Measurements from ENCODE around the gene ANKRD23.

Gene ANKRD23

DNA sequence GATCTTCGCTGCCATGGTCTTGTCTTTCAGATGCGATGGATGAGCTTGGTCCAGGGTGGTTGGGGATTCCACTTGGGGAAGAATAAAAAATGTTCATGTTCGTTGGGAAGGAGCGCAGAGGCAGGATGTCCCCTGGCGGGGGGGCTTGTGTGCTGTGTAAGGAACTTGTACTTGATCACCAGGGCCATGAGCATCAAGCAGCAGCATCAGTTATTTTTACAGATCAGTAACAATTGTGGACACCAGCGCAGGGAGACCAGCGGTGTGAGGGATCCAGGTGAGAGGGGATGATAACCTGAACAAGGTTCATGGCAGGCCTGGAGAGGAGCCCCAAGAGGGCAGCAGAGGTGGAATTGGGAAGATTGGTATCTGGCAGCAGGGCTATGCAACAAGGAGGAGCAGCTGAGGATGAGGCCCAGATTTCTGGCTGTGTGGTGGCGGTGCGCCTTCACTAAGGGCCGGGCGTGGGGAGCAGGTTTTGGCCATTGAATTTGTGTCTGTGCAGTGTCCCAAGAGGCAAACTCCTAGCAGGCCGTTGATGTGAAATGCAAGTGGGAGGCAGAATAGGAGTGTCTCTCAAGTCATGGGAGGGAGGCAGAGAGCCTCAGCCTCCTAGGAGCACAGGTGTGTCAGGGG lies 23.8 kb downstream of the ANKRD23 start:
- TF ChIP-seq CTCF (IDR thresholded peaks at IDR 0.05; ENCODE audit: control insufficient read depth, extremely low read depth, insufficient read depth) = no peak
- H3K4me3 ChIP-seq (ENCODE audit: low read depth, low read length) = no peak overlapping the region
- no peak for DNase-seq (ENCODE audit: low read depth)

DNA sequence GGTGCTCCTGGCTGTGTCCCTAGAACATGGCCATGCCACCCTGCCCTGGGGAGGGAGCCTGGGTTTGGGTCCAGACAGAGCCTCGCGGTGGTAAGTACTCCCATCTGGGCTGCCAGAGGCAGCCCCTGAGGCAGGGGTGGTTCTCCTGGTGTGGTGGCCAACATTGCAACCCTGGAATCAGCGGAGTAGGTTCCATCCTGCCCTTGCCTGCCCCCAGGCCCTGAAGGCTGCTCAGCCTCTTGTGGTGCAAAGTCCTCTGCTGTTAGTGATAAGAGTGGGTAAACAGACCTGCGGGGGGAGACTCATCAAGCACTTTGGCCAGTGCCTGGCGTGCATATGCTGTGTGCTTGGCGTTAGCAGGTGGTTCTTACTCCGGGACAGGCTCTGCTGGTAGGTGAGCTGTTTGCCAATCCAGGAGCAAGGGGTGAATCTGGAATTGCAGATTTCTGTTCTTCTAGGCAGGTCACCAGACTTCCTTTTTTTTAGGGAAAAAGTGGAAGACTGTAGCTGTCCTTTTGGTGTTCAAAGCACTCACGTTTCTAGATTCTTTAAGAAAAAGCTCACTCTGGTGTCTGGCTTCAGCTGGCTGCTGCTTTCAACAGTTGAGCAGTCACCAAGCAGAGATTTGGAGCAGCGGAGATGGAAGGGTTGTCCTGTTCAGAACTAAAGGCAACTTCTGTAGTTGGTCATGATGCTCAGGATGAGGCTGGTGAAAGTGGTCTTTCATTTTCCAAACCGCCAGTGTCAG lies 24.5 kb downstream of the ANKRD23 start:
- H3K4me3 ChIP-seq (ENCODE audit: low read depth, low read length) = no peak overlapping the region
- TF ChIP-seq CTCF (IDR thresholded peaks at IDR 0.05; ENCODE audit: control insufficient read depth, extremely low read depth, insufficient read depth) = no peak
- DNase-seq (ENCODE audit: low read depth) = no peak

DNA sequence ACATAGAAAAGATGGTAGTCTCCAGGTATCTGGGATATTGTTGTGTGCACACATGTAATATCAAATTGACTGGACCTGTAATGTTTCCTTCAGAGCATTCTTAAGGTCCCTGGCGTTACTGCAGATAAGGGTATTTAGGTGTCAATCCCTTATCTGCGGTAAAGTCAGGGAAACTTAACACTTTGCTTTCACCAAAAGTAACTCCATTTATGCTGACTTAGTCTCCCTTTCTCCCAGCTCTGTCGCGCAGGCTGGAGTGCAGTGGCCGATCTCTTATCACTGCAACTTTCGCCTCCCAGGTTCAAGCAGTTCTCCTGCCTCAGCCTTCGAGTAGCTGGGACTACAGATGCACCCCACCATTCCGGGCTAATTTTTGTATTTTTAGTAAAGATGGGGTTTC lies 25.9 kb downstream of the ANKRD23 start:
- peak overlapping the region; percentile 63 for H3K4me3 ChIP-seq (ENCODE audit: low read depth, low read length)
- no peak for DNase-seq (ENCODE audit: low read depth)
- TF ChIP-seq CTCF (IDR thresholded peaks at IDR 0.05; ENCODE audit: control insufficient read depth, extremely low read depth, insufficient read depth) = no peak

GRCh38 chr2:96816836-96817702 lies 26.8 kb downstream of the ANKRD23 start:
- H3K4me3 ChIP-seq (ENCODE audit: low read depth, low read length) = peak overlapping the region; percentile 63
- TF ChIP-seq CTCF (IDR thresholded peaks at IDR 0.05; ENCODE audit: control insufficient read depth, extremely low read depth, insufficient read depth) = no peak
- DNase-seq (ENCODE audit: low read depth) = no peak

DNA sequence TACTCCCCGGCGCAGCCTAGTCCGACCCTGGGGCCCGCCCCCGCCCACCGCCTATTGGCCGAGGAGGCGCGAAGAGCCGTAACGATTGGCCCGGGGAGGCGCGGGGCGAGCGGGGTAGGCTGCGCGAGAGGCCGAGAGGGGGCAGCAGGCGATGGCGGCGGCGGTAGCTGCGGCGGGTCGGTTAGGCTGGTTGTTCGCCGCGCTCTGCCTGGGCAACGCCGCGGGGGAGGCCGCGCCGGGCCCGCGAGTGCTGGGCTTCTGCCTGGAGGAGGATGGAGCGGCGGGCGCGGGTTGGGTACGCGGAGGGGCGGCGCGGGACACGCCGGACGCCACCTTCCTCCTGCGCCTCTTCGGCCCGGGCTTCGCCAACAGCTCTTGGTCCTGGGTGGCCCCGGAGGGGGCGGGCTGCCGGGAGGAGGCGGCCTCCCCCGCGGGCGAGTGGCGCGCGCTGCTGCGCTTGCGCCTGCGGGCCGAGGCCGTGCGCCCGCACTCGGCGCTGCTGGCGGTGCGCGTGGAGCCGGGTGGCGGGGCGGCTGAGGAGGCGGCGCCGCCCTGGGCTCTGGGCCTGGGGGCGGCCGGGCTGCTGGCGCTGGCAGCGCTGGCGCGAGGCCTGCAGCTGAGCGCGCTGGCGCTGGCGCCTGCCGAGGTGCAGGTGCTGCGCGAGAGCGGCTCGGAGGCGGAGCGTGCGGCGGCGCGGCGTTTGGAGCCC lies 27.5 kb downstream of the ANKRD23 start, which contains the start of gene CNNM3:
TSS of gene CNNM3 (plus strand) at position 142 of the 709 bp plus-strand sequence. CDS start at position 152, 10 bp downstream.
- peak; percentile 69 for DNase-seq (ENCODE audit: low read depth)
- peak within 1 kb of the TSS; percentile 63 for H3K4me3 ChIP-seq (ENCODE audit: low read depth, low read length)
- TF ChIP-seq CTCF (IDR thresholded peaks at IDR 0.05; ENCODE audit: control insufficient read depth, extremely low read depth, insufficient read depth) = peak; percentile 43

All from LNCaP clone FGC (cell line).